Bronchial epithelial cell (primary cell): ENCODE results near the gene PTGES3. TPM values are rescaled to one million over a fixed set of nuclear protein-coding genes. Genes with fewer than 3 reads are reported as not detected.
A peak's percentile ranks its signal among the peaks of the same experiment; 100 is the strongest.

Source experiments
- DNase-seq: peaks from one replicate; pipeline ENCODE4 v3.0.0-alpha.2; 2010; ENCODE audit warnings: low read depth
- FAIRE-seq: peaks from 2 replicates; lab custom pipeline; 2011; peaks lifted over from hg19 to GRCh38; lab: Jason Lieb, UNC
- H3K27me3 ChIP-seq: 2 replicates; pipeline ENCODE4 v1.5.1; 2011; ENCODE audit warnings: low read length; ENCODE audit not compliant: control insufficient read depth, insufficient read depth
- H3K36me3 ChIP-seq: 2 replicates; pipeline ENCODE4 v1.5.1; 2011; ENCODE audit warnings: low read length; ENCODE audit not compliant: control insufficient read depth, insufficient read depth
- H3K4me3 ChIP-seq: 2 replicates; pipeline ENCODE4 v1.5.1; 2011; ENCODE audit warnings: mild to moderate bottlenecking, low read depth, low read length, control low read depth
- CTCF ChIP-seq: IDR thresholded peaks from 2 replicates; pipeline ENCODE4 v1.5.1; 2011; ENCODE audit warnings: mild to moderate bottlenecking, moderate library complexity, low read length, control low read depth, inconsistent platforms; ENCODE audit not compliant: insufficient read depth, severe bottlenecking
- total RNA-seq: library from RNA; depleted of rRNA; stranded (reverse); fragments of >200 nt; gene quantifications from 2 replicates; pipeline ENCODE4 v1.2.1, GENCODE V29; 2014

PTGES3 gene
- total RNA-seq, 1 donor from 2014 or later = 58.4 TPM

- DNase-seq = no peak
- no peak overlapping the region for H3K4me3 ChIP-seq
Measured at GRCh38 chr12:56699020-56699661, 11.1 kb upstream of the PTGES3 start.

GRCh38 chr12:56695327-56696101 is 7.4 kb upstream of the PTGES3 start:
- FAIRE-seq (no peak), DNase-seq (no peak)
- Histone ChIP-seq H3K27me3 (no peaks in the 10 kb centered on the region), H3K36me3 (no peaks in the 10 kb centered on the region), H3K4me3 (no peak overlapping the region)
- TF ChIP-seq CTCF = no peak

More at GRCh38 chr12:56699020-56699661, 11.1 kb upstream of the PTGES3 start:
- no peak for TF ChIP-seq CTCF
- H3K36me3 ChIP-seq = no peaks in the 10 kb centered on the region
- no peak for FAIRE-seq
- no peaks in the 10 kb centered on the region for H3K27me3 ChIP-seq

GRCh38 chr12:56694161-56694560 is 6.1 kb upstream of the PTGES3 start:
- no peak for DNase-seq
- TF ChIP-seq CTCF = no peak
- no peak for FAIRE-seq
- H3K27me3 ChIP-seq = no peaks in the 10 kb centered on the region
- H3K36me3 ChIP-seq = no peaks in the 10 kb centered on the region
- no peak overlapping the region for H3K4me3 ChIP-seq

- TF ChIP-seq CTCF = no peak
- H3K4me3 ChIP-seq = peak overlapping the region; percentile 69
- H3K27me3 ChIP-seq = no peaks in the 10 kb centered on the region
- FAIRE-seq = no peak
- no peak for DNase-seq
- no peaks in the 10 kb centered on the region for H3K36me3 ChIP-seq
Measured at GRCh38 chr12:56688846-56689109, 694 bp upstream of the PTGES3 start.

GRCh38 chr12:56687223-56688128 is 608 bp downstream of the PTGES3 start:
- FAIRE-seq (no peak), DNase-seq (peak; percentile 40)
- Histone ChIP-seq H3K36me3 (no peaks in the 10 kb centered on the region), H3K27me3 (no peaks in the 10 kb centered on the region), H3K4me3 (peak overlapping the region; percentile 69)
- TF ChIP-seq CTCF = no peak
